HFFc6 (cell line): ENCODE results near the gene HRAS. TPM values are rescaled to one million over a fixed set of nuclear protein-coding genes. Genes with fewer than 3 reads are reported as not detected.

ENCODE experiments used
- DNase-seq: peaks from one replicate; pipeline ENCODE4 v3.0.0-alpha.2; 2018
- H3K27ac Mint-ChIP-seq: 2 replicates; pipeline ENCODE4 v1.8.0; 2020; ENCODE audit warnings: mild to moderate bottlenecking, mixed read lengths
- H3K27me3 Mint-ChIP-seq: 2 replicates; pipeline ENCODE4 v1.8.0; 2021; ENCODE audit warnings: mild to moderate bottlenecking, moderate library complexity, mixed read lengths; ENCODE audit not compliant: insufficient read depth
- H3K36me3 Mint-ChIP-seq: 2 replicates; pipeline ENCODE4 v1.8.0; 2021; ENCODE audit warnings: low read depth, mixed read lengths
- H3K4me1 Mint-ChIP-seq: 2 replicates; pipeline ENCODE4 v1.8.0; 2020; ENCODE audit warnings: low read depth, mixed read lengths
- H3K4me3 Mint-ChIP-seq: 2 replicates; pipeline ENCODE4 v1.8.0; 2020; ENCODE audit warnings: mild to moderate bottlenecking, moderate library complexity, mixed read lengths
- H3K9me3 Mint-ChIP-seq: 2 replicates; pipeline ENCODE4 v1.8.0; 2020; ENCODE audit warnings: mild to moderate bottlenecking, mixed read lengths
- total RNA-seq, 6 experiments: library from RNA; stranded (reverse); fragmentation: NEBNext Ultra II Directional; extraction: Animal tissue kit (Norgen Biotek cat#: 25700); gene quantifications; 2 replicates in 1 of 6; 3 replicates in 5 of 6; pipeline ENCODE4 v1.2.3, GENCODE V29; 2021
- TF ChIP-seq, protein P1 (sequence below): fragments of 200-600 bp; sonication (generic); IDR thresholded peaks from 2 replicates; pipeline ENCODE4 v1.5.0; 2021; ENCODE audit warnings: antibody characterized with exemption, mild to moderate bottlenecking

HRAS gene
- total RNA-seq, 6 experiments from 2014 or later, result 102 to 125 (median 107) TPM

DNA sequence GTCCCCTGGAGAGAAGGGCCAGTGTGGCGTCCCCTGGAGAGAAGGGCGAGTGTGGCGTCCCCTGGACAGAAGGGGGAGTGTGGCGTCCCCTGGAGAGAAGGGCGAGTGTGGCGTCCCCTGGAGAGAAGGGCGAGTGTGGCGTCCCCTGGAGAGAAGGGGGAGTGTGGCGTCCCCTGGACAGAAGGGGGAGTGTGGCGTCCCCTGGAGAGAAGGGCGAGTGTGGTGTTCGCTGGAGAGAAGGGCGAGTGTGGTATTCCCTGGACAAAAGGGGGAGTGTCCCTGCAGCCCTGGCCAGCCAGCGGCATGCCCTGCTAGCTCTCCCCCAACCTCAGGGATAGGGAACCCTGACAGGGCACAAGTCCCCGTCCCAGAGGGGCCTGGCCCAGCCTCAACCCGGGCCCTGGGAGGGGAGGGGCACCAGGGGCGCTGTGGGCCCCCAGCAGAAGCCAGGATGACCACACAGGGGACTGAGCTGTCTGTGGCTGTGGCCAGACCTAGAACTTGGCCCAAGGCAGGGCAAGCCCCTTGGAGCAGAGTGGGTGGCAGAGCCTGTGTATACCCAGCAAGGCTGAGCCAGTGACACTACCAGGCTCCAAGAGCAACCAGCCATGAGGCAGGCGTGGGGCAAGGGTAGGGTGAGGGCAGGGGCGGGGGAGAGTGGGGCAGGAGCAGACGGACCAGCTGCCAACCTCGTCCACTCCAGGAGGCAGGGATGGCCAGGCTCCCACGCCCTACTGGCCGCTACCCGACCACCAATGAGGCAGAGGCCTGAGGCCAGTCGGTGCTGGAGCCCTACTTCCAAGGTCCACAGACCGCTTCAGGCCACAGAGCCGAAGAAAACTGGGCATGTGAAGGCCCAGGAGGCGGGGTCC, 4.2 kb downstream of the HRAS start:
- H3K4me3 Mint-ChIP-seq, result no peak overlapping the region
- TF ChIP-seq, protein P1, sequence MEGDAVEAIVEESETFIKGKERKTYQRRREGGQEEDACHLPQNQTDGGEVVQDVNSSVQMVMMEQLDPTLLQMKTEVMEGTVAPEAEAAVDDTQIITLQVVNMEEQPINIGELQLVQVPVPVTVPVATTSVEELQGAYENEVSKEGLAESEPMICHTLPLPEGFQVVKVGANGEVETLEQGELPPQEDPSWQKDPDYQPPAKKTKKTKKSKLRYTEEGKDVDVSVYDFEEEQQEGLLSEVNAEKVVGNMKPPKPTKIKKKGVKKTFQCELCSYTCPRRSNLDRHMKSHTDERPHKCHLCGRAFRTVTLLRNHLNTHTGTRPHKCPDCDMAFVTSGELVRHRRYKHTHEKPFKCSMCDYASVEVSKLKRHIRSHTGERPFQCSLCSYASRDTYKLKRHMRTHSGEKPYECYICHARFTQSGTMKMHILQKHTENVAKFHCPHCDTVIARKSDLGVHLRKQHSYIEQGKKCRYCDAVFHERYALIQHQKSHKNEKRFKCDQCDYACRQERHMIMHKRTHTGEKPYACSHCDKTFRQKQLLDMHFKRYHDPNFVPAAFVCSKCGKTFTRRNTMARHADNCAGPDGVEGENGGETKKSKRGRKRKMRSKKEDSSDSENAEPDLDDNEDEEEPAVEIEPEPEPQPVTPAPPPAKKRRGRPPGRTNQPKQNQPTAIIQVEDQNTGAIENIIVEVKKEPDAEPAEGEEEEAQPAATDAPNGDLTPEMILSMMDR, result no peak
- no peaks in the 10 kb centered on the region; the same call in 1 of the 2 replicates for H3K4me1 Mint-ChIP-seq

DNA sequence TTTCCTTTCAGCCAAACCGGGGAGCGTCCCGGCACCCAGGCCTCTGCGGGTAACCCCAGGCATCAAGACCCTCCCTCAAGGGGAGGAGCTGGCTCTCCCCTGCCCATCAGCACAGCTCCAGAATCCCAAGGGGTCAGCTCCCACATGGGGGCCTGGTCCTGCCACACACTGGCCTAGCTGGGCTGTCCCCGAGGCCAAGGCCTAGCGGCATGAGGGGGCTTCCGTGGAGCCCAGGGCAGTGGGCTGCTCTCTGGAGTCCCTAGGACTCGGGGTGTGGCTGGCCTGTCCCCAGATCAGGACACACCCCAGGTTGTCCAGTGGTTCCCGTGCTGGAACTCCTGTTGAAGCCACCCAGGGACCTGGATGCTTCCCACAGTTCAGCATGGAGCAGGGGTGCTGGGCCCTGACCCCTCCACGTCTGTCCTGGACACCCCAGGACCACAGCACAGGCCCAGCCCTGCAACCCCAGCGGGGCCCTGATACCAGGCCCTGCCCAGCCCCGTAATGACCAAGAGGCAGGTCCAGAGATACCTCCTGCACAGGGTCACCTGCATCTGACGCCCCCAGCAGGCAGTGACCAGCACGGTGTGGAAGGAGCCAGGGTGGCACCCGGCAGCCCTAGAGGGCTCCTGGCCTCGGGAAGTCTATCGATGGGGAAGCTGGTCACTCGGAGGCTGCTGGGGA, 5.5 kb downstream of the HRAS start:
- no peak for DNase-seq
- Mint-ChIP-seq H3K4me3 (no peak overlapping the region), H3K9me3 (no peaks in the 10 kb centered on the region), H3K27ac (no peak overlapping the region), H3K4me1 (no peaks in the 10 kb centered on the region; the same call in 1 of the 2 replicates), H3K27me3 (peaks cover 2% of the 10 kb centered on the region; the same call in 1 of the 2 replicates), H3K36me3 (no peaks in the 10 kb centered on the region)
- TF ChIP-seq, protein P1, result no peak

More for the DNA sequence above, 4.2 kb downstream of the HRAS start:
- no peak overlapping the region for H3K27ac Mint-ChIP-seq
- no peaks in the 10 kb centered on the region for H3K36me3 Mint-ChIP-seq
- peaks cover 2% of the 10 kb centered on the region for H3K27me3 Mint-ChIP-seq
- H3K9me3 Mint-ChIP-seq, result no peaks in the 10 kb centered on the region
- no peak for DNase-seq

DNA sequence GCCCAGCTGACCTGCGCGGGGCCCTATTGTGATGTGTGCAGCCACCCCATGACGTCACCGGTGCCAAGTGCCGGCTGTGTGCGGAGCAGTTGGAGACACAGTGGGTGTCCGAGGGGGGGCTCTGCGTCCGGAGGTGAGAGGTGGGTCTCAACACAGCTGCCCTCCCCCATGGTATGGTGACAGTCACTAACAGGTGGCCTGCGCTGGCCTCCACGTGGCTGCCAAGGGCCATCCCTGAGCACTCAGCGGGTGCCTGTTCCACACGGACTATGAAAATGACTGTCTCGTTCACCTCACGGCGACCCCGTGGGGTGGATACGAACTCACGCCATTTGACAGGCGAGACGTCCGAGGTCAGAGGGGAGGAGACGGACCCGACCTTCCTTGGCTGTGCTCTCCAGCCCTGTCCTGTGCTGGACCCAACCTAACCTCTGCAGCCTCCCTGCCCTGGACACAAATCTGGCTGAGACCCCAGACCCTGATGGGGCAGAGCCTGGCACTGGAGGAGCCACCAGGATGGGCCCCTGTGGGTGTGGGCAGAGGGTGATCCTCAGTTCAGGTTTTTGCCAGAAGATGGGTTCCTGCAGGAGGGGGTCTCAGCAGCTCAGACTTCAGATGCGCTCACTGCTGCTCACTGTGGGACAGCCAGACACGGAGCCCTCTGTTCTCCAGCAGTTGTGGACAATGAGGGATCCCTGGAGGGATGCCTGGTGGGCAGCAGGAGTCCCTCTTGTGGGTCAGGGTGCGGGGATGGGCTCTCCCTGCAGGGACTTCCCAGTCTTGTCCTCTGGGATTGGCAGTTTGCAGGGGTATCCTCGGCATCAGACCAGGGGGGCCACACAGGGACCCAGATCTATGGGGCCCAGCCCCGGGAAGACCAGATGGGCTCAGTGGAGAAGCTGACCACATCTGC, 6.3 kb downstream of the HRAS start:
- Mint-ChIP-seq H3K4me1 (no peaks in the 10 kb centered on the region; the same call in 1 of the 2 replicates), H3K36me3 (peaks cover 2% of the 10 kb centered on the region; the same call in 1 of the 2 replicates), H3K27me3 (peaks cover 2% of the 10 kb centered on the region; the same call in 1 of the 2 replicates), H3K9me3 (no peaks in the 10 kb centered on the region), H3K4me3 (no peak overlapping the region), H3K27ac (no peak overlapping the region)
- TF ChIP-seq, protein P1, result no peak
- DNase-seq, result no peak

DNA sequence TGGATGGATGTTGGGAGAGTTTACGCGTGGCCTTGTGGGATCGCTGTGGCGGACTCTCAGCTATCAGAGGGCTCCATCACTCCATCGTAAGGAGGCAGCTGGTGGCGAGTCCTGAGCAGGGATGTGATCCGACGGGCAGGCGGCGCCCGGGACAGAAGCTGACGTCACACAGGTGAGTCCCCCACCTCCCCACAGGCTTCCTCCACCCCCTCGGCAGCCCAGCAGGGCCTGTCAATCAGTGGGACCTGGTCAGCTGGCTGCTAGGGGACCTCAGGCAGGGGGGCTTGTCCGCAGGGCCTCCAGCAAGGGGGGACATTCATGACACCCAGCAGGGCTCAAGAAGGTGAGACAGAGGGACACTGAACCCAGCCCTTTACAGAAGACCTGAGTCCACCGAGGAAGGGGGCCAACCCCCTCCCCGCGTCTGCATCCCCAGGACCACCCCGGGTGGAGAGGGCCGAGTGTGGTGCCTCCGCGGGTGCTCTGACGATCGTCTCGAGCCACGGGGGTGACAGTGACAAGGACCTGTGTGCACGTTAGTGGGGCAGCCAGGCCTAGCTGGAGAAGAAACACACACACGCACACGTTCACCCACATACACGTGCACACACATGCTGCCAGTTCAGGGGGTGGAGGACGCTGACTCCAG, 7.1 kb downstream of the HRAS start:
- no peak for DNase-seq
- TF ChIP-seq, protein P1, result no peak
- H3K9me3 Mint-ChIP-seq, result no peaks in the 10 kb centered on the region
- no peaks in the 10 kb centered on the region; the same call in 1 of the 2 replicates for H3K4me1 Mint-ChIP-seq
- H3K4me3 Mint-ChIP-seq, result no peak overlapping the region
- H3K27me3 Mint-ChIP-seq, result peaks cover 2% of the 10 kb centered on the region; the same call in 1 of the 2 replicates
- H3K27ac Mint-ChIP-seq, result no peak overlapping the region
- peaks cover 6% of the 10 kb centered on the region; the same call in 1 of the 2 replicates for H3K36me3 Mint-ChIP-seq
